Parathyroid adenoma (tissue), 2 donors: ENCODE measurements around the gene CCL16.
"Not testable (repeated sequence)": the region's sequence is repeated elsewhere in the genome, so short reads cannot be mapped to it uniquely, and the experiment has no call there.

Experiments
- H2AFZ ChIP-seq: fragments of 300-600 bp; sonication (generic); one replicate; pipeline ENCODE4 v1.7.0; 2017; ENCODE audit warnings: antibody characterized with exemption, mild to moderate bottlenecking
- H3K27ac ChIP-seq: fragments of 300-600 bp; sonication (generic); one replicate; pipeline ENCODE4 v1.7.0; 2017
- H3K27me3 ChIP-seq: fragments of 300-600 bp; sonication (generic); one replicate; pipeline ENCODE4 v1.7.0; 2017; ENCODE audit warnings: low read length; ENCODE audit not compliant: control insufficient read depth, insufficient read depth
- H3K36me3 ChIP-seq: fragments of 300-600 bp; sonication (generic); one replicate; pipeline ENCODE4 v1.7.0; 2017; ENCODE audit warnings: low read length; ENCODE audit not compliant: control insufficient read depth, insufficient read depth
- H3K4me1 ChIP-seq: fragments of 300-600 bp; sonication (generic); one replicate; pipeline ENCODE4 v1.7.0; 2017; ENCODE audit warnings: control low read depth
- H3K4me2 ChIP-seq: fragments of 300-600 bp; sonication (generic); one replicate; pipeline ENCODE4 v1.7.0; 2017; ENCODE audit warnings: low read length
- H3K4me3 ChIP-seq: fragments of 300-600 bp; sonication (generic); one replicate; pipeline ENCODE4 v1.7.0; 2017; ENCODE audit warnings: low read depth, low read length
- H3K79me2 ChIP-seq: fragments of 300-600 bp; sonication (generic); one replicate; pipeline ENCODE4 v1.7.0; 2017; ENCODE audit warnings: control low read depth
- H3K9ac ChIP-seq: fragments of 300-600 bp; sonication (generic); one replicate; pipeline ENCODE4 v1.7.0; 2017; ENCODE audit warnings: mild to moderate bottlenecking
- H3K9me3 ChIP-seq: fragments of 300-600 bp; sonication (generic); one replicate; pipeline ENCODE4 v1.7.0; 2017; ENCODE audit warnings: low read length; ENCODE audit not compliant: control insufficient read depth
- TF ChIP-seq, protein P1 (sequence below): fragments of 300-600 bp; sonication (generic); IDR thresholded peaks from one replicate; pipeline ENCODE4 v1.7.0; 2017; ENCODE audit warnings: antibody characterized with exemption, mild to moderate bottlenecking
- donor health status: primary hyperparathyroidism.

CCL16 gene

DNA sequence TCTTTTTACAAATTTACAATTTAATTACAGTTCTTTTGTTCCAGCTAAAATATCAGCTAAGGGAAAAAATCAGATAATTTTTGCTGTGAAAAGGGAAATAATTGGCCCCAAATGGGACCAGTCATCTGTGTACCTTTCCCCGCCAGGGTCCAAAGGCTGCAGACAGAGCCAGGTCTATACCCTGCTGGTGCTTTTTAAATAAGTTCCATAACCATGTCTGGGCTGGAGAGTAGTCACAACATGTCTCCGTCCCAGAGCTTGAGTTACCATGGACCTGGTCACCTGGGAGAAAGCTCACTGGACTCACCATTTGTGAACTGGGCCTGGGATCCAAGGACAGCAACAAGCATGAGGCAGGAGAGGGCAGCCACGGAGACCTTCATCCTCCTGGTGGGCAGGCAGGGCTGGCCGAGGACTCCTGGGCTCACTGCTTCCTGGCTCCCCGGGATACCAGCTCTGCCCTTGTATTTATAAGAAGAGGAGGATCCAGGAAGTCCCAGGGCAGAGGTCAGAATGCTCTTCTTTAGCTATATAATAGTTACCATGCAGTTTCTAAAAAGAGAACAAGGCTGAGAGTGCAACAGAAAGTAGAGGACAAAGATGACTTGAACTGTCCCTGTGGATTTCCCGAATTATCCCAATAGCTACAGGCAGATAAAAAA, 19.9 kb upstream of the CCL16 start, which contains the start of gene CCL15:
Gene CCL15, minus strand, starts transcription at position 444 of the 662 bp plus-strand sequence. Its CDS starts 61 bp downstream, at position 383.
- Histone ChIP-seq H3K4me2 (no peak within 1 kb of the TSS), H2AFZ (no peak within 1 kb of the TSS), H3K27me3 (no peaks in the 10 kb centered on the region), H3K4me1 (no peaks in the 10 kb centered on the region), H3K9me3 (no peaks in the 10 kb centered on the region), H3K9ac (no peak within 1 kb of the TSS), H3K79me2 (no peaks in the 10 kb centered on the region), H3K36me3 (no peaks in the 10 kb centered on the region), H3K27ac (no peak within 1 kb of the TSS), H3K4me3 (no peak within 1 kb of the TSS)
- TF ChIP-seq, protein P1, sequence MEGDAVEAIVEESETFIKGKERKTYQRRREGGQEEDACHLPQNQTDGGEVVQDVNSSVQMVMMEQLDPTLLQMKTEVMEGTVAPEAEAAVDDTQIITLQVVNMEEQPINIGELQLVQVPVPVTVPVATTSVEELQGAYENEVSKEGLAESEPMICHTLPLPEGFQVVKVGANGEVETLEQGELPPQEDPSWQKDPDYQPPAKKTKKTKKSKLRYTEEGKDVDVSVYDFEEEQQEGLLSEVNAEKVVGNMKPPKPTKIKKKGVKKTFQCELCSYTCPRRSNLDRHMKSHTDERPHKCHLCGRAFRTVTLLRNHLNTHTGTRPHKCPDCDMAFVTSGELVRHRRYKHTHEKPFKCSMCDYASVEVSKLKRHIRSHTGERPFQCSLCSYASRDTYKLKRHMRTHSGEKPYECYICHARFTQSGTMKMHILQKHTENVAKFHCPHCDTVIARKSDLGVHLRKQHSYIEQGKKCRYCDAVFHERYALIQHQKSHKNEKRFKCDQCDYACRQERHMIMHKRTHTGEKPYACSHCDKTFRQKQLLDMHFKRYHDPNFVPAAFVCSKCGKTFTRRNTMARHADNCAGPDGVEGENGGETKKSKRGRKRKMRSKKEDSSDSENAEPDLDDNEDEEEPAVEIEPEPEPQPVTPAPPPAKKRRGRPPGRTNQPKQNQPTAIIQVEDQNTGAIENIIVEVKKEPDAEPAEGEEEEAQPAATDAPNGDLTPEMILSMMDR = no peak

- no peak overlapping the region for H3K9ac ChIP-seq
- H3K79me2 ChIP-seq = no peaks in the 10 kb centered on the region
- no peak overlapping the region for H3K27ac ChIP-seq
- no peak overlapping the region for H3K4me3 ChIP-seq
- no peaks in the 10 kb centered on the region for H3K27me3 ChIP-seq
- no peak overlapping the region for H2AFZ ChIP-seq
- H3K4me1 ChIP-seq = no peaks in the 10 kb centered on the region
- no peaks in the 10 kb centered on the region for H3K9me3 ChIP-seq
- no peaks in the 10 kb centered on the region for H3K36me3 ChIP-seq
- no peak overlapping the region for H3K4me2 ChIP-seq
- TF ChIP-seq, protein P1 = no peak
Observed at GRCh38 chr17:36000732-36001109, 19.4 kb upstream of the CCL16 start.

DNA sequence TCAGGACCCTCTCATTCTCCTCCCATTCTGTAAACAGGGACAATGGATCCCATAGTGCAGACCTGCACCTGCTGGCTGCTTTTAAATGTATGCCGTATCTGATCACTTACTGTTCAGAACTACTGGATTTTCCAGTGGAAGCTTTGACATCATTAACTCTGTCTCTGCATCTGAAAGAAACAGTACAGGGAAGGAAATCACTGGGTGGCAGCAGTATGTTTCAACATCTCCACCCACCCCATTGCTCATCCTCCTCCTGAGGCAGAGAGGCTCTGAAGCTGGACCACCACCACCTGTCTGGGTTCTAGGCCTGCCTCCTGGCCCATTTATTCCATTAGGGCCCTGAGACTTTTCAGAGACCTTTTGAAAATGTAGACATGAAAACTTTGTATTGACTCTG, 17.5 kb upstream of the CCL16 start:
- no peak overlapping the region for H3K27ac ChIP-seq
- H3K4me2 ChIP-seq = no peak overlapping the region
- no peak overlapping the region for H3K9ac ChIP-seq
- no peaks in the 10 kb centered on the region for H3K27me3 ChIP-seq
- no peak overlapping the region for H2AFZ ChIP-seq
- H3K79me2 ChIP-seq = no peaks in the 10 kb centered on the region
- TF ChIP-seq, protein P1 = no peak
- H3K4me1 ChIP-seq = no peaks in the 10 kb centered on the region
- H3K36me3 ChIP-seq = no peaks in the 10 kb centered on the region
- no peak overlapping the region for H3K4me3 ChIP-seq
- H3K9me3 ChIP-seq = no peaks in the 10 kb centered on the region

DNA sequence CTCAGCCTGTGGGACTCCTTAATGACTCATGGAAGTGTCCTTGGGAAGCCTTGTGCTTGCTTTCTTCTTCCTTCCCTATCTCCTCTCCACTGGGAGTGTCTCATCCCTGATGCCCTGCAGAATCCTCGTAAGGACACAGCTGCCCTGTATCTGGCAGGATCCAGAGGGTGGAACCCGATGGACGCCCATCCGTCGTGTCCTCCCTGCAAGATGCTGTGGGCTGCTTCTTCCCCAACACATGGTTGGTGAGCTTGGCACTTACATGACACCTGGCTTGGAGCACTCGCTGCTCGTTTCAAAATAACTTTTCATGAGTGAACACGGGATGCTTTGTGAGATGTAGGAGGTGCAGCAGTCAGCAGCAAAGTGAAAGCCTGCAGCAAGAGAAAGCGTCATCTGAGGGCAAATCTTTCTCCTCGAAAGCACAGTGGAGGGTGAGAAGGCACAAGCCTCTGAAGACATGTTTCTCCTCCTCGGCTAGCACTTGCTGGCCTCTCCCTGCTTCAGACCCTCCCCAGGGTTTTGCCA, 16.8 kb upstream of the CCL16 start:
- Histone ChIP-seq H3K4me2 (no peak overlapping the region), H2AFZ (no peak overlapping the region), H3K36me3 (no peaks in the 10 kb centered on the region), H3K4me3 (no peak overlapping the region), H3K79me2 (no peaks in the 10 kb centered on the region), H3K27ac (no peak overlapping the region), H3K9ac (no peak overlapping the region), H3K4me1 (no peaks in the 10 kb centered on the region), H3K27me3 (no peaks in the 10 kb centered on the region), H3K9me3 (no peaks in the 10 kb centered on the region)
- TF ChIP-seq, protein P1 = no peak

GRCh38 chr17:35995346-35995745, 14.0 kb upstream of the CCL16 start:
- not testable (repeated sequence) for H3K4me1 ChIP-seq, H3K9me3 ChIP-seq, H3K27me3 ChIP-seq, H3K4me3 ChIP-seq, H3K36me3 ChIP-seq, H2AFZ ChIP-seq, H3K27ac ChIP-seq, H3K9ac ChIP-seq, H3K4me2 ChIP-seq, H3K79me2 ChIP-seq
